Tibial nerve (tissue), 4 donors: Measurements from ENCODE around the gene PSTPIP1. TPM values are rescaled to one million over a fixed set of nuclear protein-coding genes. Genes with fewer than 3 reads are reported as not detected.
A peak's percentile ranks its signal among the peaks of the same experiment; 100 is the strongest.

ENCODE experiments used
- DNase-seq, 2 donors: peaks; one replicate each; pipeline ENCODE4 v3.0.0-alpha.2; 2019; ENCODE audit warnings: low spot score in 2 of 2
- H3K27ac ChIP-seq, 4 donors: fragments of 200-600 bp; sonication (generic) in 3 of 4; one replicate each; pipeline ENCODE4 v1.5.1; 2017 to 2019; ENCODE audit warnings: mild to moderate bottlenecking in 1 of 4
- H3K27me3 ChIP-seq, 2 donors: fragments of 200-600 bp; sonication (generic) in 1 of 2; one replicate each; pipeline versions ENCODE4 v1.5.1 to v1.6.0; 2017 to 2019
- H3K36me3 ChIP-seq, 3 donors: fragments of 200-600 bp; sonication (generic); one replicate each; pipeline ENCODE4 v1.5.1; 2018 to 2019
- H3K4me1 ChIP-seq, 4 donors: fragments of 200-600 bp; sonication (generic) in 3 of 4; one replicate each; pipeline ENCODE4 v1.5.1; 2017 to 2019
- H3K4me3 ChIP-seq, 4 donors: fragments of 200-600 bp; sonication (generic) in 3 of 4; one replicate each; pipeline ENCODE4 v1.5.1; 2017 to 2019; ENCODE audit warnings: mild to moderate bottlenecking in 1 of 4, moderate library complexity in 1 of 4
- H3K9me3 ChIP-seq, 4 donors: fragments of 200-600 bp; sonication (generic) in 3 of 4; one replicate each; pipeline ENCODE4 v1.5.1; 2017 to 2019
- CTCF ChIP-seq, 5 experiments: fragments of 200-600 bp in 3 of 5; fragments of 450-650 bp in 2 of 5; sonication (generic) in 3 of 5; IDR thresholded peaks; one replicate each; pipeline ENCODE4 v1.5.1; 2016 to 2019; ENCODE audit warnings: antibody characterized with exemption in 5 of 5, mild to moderate bottlenecking in 3 of 5, moderate library complexity in 2 of 5
- EP300 ChIP-seq, 2 donors: sonication (generic); formaldehyde crosslinking; IDR thresholded peaks; one replicate each; pipeline ENCODE4 v1.6.1; 2017; ENCODE audit warnings: antibody characterized with exemption in 2 of 2, mild to moderate bottlenecking in 1 of 2
- POLR2A ChIP-seq, 2 donors: fragments of 450-650 bp; IDR thresholded peaks; one replicate each; pipeline ENCODE4 v1.6.1; 2017; ENCODE audit warnings: antibody characterized with exemption in 2 of 2, mild to moderate bottlenecking in 2 of 2, moderate library complexity in 2 of 2
- WGBS, 2 donors: methylation state at CpG; one replicate each; pipeline ENCODE4 v1.1.5; 2018; 5-methylcytosine and 5-hydroxymethylcytosine counted together
- total RNA-seq, 4 donors: library from RNA; depleted of rRNA; stranded (reverse); fragments of >200 nt; gene quantifications; one replicate each; pipeline ENCODE4 v1.1.0, GENCODE V29; 2016

Gene PSTPIP1
- total RNA-seq, 4 donors from 2014 or later: 13.6 to 54.6 (median 19.3) TPM

- peaks cover 0 to 57% (median 5%) of the 10 kb centered on the region in 4 donors for H3K4me1 ChIP-seq
- 61 to 73% methylated on average over 12 to 22 of the region's 22 CpGs for WGBS, 2 donors
- H3K36me3 ChIP-seq: peaks cover 0 to 9% (median 0%) of the 10 kb centered on the region in 3 donors
- TF ChIP-seq CTCF (IDR thresholded peaks at IDR 0.05): no peak
- peak in 1 of 2 donors; percentile 9 for DNase-seq
- peaks cover 0 to 4% of the 10 kb centered on the region in 2 donors for H3K27me3 ChIP-seq
- no peaks in the 10 kb centered on the region for H3K9me3 ChIP-seq
- H3K4me3 ChIP-seq: no peak overlapping the region
- no peak overlapping the region for H3K27ac ChIP-seq
Observed at GRCh38 chr15:77032052-77032646, 37.2 kb downstream of the PSTPIP1 start.

- no peak overlapping the region for H3K27ac ChIP-seq
- DNase-seq: peak in 1 of 2 donors; percentile 8
- peaks cover 0 to 57% (median 5%) of the 10 kb centered on the region in 4 donors for H3K4me1 ChIP-seq
- H3K27me3 ChIP-seq: peaks cover 0 to 4% of the 10 kb centered on the region in 2 donors
- 85 to 90% methylated on average over 9 to 17 of the region's 18 CpGs for WGBS, 2 donors
- H3K9me3 ChIP-seq: no peaks in the 10 kb centered on the region
- TF ChIP-seq EP300 (IDR thresholded peaks at IDR 0.05): no peak
- no peak for TF ChIP-seq CTCF (IDR thresholded peaks at IDR 0.05)
- TF ChIP-seq POLR2A (IDR thresholded peaks at IDR 0.05): no peak
- H3K36me3 ChIP-seq: peaks cover 0 to 15% (median 0%) of the 10 kb centered on the region in 3 donors
- H3K4me3 ChIP-seq: no peak overlapping the region
Observed at GRCh38 chr15:77032647-77033416, 37.9 kb downstream of the PSTPIP1 start.

- no peak for TF ChIP-seq CTCF (IDR thresholded peaks at IDR 0.05)
- TF ChIP-seq EP300 (IDR thresholded peaks at IDR 0.05): no peak
- TF ChIP-seq POLR2A (IDR thresholded peaks at IDR 0.05): no peak
- Histone ChIP-seq H3K4me1 (peaks cover 0 to 51% (median 5%) of the 10 kb centered on the region in 4 donors), H3K27ac (no peak overlapping the region), H3K4me3 (no peak overlapping the region), H3K27me3 (peaks cover 0 to 4% of the 10 kb centered on the region in 2 donors), H3K36me3 (peaks cover 0 to 16% (median 0%) of the 10 kb centered on the region in 3 donors), H3K9me3 (no peaks in the 10 kb centered on the region)
- WGBS, 2 donors: 86 to 96% methylated on average over 4 of the region's 4 CpGs
- no peak for DNase-seq
Observed at GRCh38 chr15:77033417-77033728, 38.4 kb downstream of the PSTPIP1 start.

GRCh38 chr15:77033729-77034671, 39.1 kb downstream of the PSTPIP1 start:
- Histone ChIP-seq H3K4me1 (peaks cover 0 to 48% (median 5%) of the 10 kb centered on the region in 4 donors), H3K9me3 (no peaks in the 10 kb centered on the region), H3K27me3 (peaks cover 0 to 4% of the 10 kb centered on the region in 2 donors), H3K27ac (no peak overlapping the region), H3K36me3 (peaks cover 0 to 16% (median 0%) of the 10 kb centered on the region in 3 donors), H3K4me3 (no peak overlapping the region)
- TF ChIP-seq CTCF (IDR thresholded peaks at IDR 0.05) (no peak), EP300 (IDR thresholded peaks at IDR 0.05) (no peak), POLR2A (IDR thresholded peaks at IDR 0.05) (no peak)
- DNase-seq: peak in 1 of 2 donors; percentile 9
- 68 to 77% methylated on average over 13 of the region's 13 CpGs for WGBS, 2 donors
